ENCODE measurements around the gene PRR7.
"Not testable (repeated sequence)": the region's sequence is repeated elsewhere in the genome, so short reads cannot be mapped to it uniquely, and the experiment has no call there.

The PRR7 gene

GRCh38 chr5:177446200-177447065, at the start of gene PRR7:
Gene PRR7 (plus strand): TSS chr5:177446814. CDS start chr5:177455068, 8,254 bp downstream.
- no peak for DNase-seq

DNA sequence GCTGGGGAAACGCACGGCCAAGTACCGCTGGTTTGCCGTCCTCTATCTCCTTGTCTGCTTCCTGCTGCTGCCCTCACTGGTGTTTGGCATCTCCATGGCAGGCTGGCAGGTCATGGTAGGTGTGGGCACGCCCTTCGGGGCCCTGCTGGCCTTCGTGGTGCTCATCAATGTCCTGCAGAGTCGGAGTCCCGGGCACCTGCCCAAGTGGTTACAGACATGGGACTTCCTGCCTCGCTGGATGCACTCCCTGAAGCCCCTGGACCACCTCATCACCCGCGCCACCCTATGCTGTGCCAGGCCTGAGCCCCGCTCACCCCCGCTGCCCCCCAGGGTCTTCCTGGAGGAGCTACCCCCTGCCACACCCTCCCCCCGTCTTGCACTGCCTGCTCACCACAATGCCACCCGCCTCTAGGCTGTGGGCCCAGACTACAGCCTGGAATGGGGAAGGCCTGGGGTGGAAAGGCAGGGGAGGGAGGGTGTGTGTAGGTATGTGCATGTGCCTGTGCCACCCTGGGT, 48.7 kb upstream of the PRR7 start:
- DNase-seq = no peak

- no peak for DNase-seq
Observed at GRCh38 chr5:177399997-177400868, 46.4 kb upstream of the PRR7 start, which contains the start of gene PFN3. Gene PFN3 (minus strand): TSS chr5:177400661. CDS start chr5:177400576, 85 bp downstream.

GRCh38 chr5:177402271-177403043, 44.2 kb upstream of the PRR7 start:
- peak; percentile 75 for DNase-seq

DNA sequence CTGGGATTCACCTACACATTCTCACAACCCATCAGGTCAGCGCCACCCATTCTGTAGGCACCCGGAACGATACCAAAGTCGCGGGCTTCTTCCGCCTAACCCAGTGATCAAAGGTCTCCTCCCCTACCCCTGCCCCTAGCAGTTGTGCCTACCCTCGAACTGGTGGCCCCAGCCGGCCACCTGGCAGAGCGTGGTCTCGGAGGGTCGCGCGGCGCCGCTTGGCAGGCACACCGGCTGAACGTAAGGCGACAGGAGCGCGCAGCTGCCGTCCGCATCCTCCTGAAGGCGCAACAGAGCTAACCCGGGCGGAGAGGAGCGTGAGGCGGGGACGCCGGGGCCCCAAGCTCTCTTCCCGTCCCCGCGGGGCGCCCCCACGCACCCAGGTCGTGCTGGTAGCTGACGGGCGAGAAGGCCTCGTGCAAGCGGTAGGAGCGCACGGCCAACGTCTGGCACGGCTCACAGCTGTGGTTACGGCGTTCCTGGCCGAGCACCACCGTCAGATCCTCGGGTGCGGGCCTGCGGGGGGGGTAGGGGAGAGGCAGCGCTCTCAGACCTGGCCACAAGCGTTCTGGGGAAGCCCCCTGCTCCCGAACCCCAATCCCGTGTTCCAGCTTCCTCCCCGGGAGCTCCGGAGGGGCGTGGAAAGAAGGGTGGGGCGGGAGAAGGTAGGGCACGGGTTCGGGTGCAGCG, 43.4 kb upstream of the PRR7 start:
- DNase-seq = no peak

- DNase-seq = no peak
Observed at GRCh38 chr5:177403792-177404640, 42.6 kb upstream of the PRR7 start.

- DNase-seq = no peak
Observed at GRCh38 chr5:177404641-177405179, 41.9 kb upstream of the PRR7 start.

DNA sequence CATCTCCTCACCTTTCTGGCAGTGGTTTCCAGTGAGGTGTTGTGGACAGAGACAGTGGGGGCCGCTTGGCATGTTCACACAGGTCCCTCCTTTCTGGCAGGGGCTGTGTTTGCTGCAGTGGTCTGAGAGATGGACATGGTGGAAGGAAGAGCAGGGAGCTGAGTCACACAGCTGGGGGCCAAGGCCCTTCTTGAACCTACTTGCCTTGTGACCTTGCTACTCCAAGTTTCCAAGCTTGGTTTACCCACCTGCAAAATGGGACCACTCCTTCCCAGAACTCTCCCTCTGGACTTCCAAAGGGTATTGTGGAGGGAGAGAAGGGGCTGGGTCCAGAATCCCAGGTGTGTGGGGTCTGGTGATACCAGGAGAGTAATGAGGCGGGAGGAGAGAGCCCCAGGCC, 41.3 kb upstream of the PRR7 start:
- DNase-seq = no peak

DNA sequence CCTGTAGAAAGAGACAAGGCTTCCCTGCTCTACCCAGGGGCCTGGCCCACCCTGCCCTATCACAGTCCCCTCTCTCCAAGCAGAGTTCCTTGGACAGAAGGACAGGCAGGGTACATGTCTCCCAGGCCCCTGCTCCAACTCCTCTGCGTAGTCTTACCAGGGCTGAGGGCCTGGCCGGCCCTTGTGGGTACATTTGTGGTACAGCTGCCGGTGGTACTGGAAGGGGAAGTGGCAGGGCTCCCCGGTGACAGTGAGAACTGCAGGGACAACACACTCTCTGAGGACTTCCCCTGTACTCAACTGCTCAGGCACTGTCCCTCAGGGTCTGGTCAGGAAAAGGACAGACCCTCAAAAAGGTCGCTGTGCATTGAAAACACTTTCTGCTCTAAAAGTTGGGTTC, 40.8 kb upstream of the PRR7 start:
- no peak for DNase-seq

- DNase-seq = no peak
Observed at GRCh38 chr5:177409043-177409801, 37.4 kb upstream of the PRR7 start, which contains the start of gene F12. Gene F12 (minus strand): TSS chr5:177409564. CDS start chr5:177409527, 37 bp downstream.

GRCh38 chr5:177410575-177410974, 36.0 kb upstream of the PRR7 start:
- DNase-seq = no peak

GRCh38 chr5:177412603-177413233, 33.9 kb upstream of the PRR7 start:
- DNase-seq = no peak

DNA sequence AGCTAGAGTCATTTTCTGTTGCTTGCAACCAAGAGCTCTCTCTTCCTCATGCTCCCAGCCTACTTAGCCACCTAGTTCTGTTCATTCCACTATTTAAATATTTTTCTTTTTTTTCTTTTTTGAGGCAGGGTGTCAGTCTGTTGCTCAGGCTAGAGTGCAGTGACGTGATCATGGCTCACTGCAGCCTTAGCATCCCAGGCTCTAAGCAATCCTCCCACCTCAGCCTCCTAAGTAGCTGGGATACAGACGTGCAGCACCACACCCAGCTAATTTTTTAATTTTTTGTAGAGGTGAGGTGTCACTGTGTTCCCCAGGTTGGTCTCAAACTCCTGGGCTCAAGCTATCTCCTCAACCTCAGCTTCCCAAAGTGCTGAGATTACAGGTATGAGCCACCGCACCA, 32.1 kb upstream of the PRR7 start:
- DNase-seq = no peak

DNA sequence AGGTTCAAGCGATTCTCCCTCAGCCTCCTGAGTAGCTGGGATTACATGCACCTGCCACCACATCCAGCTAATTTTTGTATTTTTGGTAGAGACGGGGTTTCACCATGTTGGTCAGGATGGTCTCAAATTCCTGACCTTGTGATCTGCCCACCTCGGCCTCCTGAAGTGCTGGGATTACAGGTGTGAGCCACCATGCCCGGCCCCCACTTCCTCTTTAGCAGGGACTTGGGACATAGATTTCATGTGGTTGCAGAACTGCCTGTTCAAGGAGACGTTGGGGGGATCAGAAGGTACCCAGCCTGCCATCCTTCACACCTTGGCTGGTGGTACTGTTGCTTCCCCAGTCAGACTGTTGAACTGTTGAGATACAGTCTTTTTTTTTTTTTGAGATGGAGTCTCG, 29.5 kb upstream of the PRR7 start:
- DNase-seq = not testable (repeated sequence)

DNA sequence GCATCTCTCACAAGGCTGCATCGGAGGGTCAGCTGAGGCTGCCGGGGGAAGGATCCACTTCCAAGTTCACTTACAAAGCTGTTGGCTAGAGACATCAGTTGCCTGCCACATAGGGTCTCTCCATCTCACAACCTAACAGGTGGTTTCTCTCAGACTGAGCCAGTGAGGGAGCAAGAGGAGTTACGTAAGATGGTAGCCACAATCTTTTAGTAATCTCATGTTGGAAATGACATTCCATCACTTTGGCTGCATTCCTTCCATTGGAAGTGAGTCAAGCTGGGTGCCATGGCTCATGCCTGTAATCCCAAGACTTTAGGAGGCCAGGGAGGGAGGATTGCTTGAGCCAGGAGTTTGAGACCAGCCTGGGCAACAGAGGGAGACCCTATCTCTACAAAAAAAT, 27.6 kb upstream of the PRR7 start:
- no peak for DNase-seq

GRCh38 chr5:177420472-177420871, 26.1 kb upstream of the PRR7 start:
- not testable (repeated sequence) for DNase-seq

- DNase-seq = no peak
Observed at GRCh38 chr5:177421062-177421798, 25.4 kb upstream of the PRR7 start.

GRCh38 chr5:177423671-177424070, 22.9 kb upstream of the PRR7 start:
- DNase-seq = no peak
